DMS53 treated with DMSO at 0.1 percent for 48 hours (cell line): ENCODE measurements around the gene TRIP6.

Experiments
- DNase-seq: peaks from one replicate; lab custom pipeline; 2025; ENCODE audit not compliant: unreplicated experiment; lab: John Stamatoyannopoulos, UW

TRIP6 gene

DNA sequence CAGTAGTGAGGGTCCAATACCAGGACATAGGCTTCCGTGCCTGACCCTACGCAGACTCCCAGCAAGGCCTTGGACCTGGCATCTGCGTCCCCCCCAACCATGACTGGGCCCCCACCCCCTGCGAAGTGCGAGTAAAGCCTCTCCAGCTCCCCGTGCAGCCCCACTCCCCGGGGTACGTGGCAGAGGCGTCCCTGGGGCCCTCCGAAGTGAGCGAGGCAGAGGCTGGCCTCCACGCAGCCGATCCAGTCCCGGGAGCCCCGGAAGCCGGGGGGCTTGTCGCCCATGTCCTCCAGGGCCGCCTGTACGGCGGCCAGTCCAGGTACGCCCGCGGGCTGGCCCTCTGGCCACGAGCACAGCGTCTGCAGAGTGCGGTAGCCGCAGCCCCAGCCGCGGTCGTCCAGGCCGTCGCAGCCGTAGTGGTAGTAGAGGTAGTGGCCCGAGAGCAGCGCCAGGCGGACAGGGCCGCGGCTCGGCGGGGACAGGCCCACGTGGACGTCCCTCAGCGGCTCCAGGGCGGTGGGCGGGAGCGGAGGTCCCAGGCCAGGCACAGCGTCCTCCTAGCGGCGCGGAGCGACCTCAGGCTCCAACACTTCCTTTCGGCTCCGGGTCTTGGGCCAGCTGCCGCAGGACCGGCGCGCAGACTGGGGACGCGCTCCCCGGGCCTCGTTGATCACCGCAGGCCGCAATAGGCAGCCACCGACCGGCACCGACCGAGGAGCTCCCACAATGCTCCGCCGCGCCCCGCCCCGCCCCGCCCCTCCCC is 22.0 kb downstream of the TRIP6 start, which contains the start of gene UFSP1:
Gene UFSP1, minus strand, starts transcription at position 728 of the 763 bp plus-strand sequence. Its CDS starts 444 bp downstream, at position 284.
- DNase-seq, result peak; percentile 65

DNA sequence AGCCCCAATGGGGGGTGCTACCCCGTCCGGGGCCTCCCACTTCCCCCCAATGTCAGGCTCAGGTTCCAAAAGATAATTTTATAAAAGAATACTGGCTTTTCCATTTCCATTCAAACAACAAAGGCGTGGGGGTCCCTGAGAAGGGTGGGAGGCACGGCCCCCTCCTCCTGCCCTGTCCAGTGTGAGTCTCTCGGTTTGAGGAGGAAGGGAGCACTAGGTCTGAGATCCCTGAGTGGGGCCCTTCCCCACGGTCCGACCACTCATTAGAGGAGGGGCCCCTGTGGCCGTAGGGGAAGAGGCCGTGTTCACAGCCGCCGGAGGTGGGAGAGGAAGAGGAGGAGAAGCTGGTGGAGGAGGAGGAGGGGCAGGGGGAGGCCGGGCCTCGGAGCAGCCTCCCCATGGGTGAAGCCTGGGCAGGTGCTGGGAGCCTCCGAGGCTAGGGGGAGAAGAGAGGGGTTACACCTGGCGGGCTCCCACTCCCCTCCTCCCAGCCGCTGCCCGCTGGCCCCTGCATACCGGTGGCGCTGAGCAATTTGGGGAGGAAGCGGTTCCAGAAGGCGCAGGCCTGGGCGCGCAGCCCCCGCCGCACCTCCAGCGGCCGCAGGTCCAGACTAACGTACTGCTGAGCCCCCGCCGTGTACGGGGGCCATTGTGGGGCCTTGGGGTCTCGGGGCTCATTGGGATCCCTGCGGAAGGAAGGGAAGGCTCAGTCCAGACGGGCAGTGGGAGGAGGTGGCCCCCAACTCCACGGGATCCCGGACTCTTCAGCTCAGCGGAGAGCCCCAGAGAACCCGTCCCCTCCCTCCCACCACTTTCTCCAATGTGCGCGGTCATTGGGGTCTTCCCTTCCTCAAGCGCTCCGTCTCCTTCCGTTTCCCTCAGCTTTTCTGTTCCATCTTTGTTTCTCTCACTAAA is 23.7 kb downstream of the TRIP6 start:
- no peak for DNase-seq

DNA sequence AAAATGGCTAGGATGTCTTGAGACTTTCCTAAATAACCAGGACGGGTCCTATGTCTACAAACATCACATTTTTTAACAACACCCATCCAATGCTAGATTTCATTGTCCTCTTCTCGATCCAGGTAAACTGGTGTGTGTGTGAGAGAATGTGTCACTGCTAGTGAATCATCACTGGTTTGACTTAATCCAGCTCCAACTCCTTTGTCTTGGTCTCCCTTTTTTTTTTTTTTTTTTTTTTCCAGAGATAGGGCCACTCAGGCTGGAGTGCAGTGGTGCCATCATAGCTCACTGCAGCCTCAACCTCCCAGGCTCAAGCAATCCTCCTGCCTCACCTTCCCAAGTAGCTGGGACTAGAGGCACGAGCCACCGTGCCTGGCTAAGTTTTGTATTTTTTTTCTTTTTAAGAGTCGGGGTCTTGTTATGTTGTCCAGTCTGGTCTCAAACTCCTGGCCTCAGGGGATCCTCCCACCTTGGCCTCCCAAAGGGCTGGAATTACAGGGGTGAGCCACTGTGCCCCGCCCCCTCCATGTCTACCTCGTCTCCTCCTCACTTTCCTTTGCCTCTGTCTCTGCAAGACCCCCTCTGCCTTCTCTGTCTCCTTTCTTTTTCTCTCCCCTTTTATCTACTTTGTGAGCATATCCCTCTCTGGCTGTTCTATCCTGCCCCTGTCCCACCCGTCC is 24.5 kb downstream of the TRIP6 start:
- DNase-seq, result no peak

DNA sequence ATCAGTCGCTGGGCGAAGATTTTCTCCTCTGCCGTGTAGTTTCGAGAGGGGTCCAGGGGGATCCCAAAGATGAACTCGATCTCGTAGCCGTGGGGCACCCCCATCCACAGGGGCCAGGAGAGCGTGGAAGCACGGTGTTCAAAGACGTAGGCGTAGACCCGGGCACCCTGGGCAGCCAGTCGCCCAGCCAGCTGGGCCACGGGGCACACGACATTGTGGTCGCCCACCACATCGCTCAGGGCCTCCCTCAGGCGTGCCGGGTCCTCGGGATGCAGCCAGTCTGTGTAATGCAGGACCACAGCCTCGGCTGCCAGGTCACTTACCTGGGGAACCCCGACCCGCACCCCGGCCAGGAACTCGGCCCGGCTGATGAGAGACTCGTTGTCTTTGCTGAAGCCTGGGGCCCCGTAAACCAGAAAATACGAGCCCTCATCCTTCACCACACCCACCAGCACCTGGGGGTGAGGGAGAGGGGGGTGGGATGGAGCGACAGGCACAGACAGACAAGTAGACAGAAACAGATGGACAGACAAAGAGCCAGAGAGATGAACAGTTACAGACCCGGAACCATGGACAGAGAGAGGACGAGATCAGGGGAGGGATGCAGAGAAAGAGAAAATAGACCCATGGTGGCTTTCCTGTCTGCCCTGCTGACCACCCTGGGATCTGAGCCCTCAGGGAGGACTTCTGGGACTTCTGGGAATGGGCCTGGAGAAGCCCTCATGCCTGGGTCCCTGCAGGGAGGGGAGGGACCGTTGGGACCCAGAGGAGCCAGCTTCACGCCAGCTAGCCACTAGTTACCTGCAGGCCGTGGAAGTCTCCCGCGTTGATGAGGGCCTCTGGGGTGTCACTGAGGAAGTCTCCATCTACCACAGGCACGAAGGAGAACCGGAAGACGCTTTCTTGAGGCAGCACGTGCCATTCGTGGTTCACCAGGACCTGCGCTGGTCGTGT is 25.5 kb downstream of the TRIP6 start:
- DNase-seq, result no peak

DNA sequence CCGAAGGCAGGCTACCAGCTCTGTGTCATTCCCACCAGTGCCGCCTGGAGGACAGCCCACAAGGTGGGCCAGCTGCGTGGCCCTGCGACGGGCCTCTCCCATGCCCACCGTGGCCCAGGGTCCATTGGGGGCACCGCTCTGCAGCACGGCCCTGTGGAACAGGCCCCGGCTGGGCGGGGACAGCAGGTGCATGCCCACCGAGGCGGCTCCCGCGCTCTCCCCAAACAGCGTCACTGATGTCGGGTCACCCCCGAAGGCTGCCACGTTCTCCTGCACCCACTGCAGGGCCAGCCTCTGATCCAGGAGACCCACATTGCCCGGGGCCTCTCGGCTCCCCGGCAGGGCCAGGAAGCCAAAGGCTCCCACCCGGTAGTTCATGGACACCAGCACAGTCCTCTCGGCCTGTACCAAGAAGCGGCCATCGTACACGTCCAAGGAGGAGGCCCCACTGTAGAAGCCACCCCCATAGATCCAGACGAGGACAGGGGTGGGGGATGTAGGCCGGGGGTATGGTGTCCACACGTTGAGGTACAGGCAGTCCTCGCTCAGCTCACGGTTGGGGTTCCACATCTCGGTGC is 26.2 kb downstream of the TRIP6 start:
- DNase-seq, result no peak

DNA sequence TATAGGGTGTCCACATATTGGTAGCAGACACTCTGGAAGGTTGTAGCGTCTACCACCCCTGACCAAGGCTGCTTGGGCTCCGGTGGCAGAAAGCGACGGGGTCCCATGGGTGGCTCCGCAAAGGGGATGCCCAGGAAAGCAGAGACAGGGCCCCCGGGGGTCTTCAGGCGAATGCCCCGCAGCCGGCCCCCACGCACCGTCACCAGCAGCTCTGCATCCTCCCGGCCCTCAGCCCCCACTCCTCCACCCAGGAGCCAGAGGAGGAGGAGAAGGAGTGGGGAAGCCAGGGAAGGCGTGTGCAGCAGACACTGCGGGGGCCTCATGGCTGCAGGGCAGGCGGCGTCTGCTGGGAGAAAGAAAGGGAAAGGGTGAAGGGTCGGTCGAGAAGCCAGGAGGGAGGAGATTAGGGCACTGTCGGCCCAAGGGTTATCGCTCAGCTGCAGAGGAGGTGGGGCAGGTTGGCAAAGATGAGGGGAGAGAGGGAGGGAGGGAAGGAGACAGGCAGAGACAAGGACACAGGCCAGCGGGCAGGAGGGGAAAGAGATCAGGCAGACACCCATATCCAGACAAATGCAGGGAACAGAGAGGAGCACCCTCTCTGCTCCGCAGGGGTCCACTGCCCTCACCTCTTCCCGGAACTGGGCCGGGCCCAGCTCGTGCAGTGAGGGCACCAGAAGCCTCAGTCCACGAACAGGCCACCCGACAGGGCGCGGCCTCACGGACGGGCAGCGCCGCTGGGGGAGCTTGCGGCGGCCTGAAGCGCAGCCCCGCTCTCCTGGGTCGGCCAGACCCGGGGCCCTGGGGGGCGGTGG is 26.9 kb downstream of the TRIP6 start:
- DNase-seq, result no peak

DNA sequence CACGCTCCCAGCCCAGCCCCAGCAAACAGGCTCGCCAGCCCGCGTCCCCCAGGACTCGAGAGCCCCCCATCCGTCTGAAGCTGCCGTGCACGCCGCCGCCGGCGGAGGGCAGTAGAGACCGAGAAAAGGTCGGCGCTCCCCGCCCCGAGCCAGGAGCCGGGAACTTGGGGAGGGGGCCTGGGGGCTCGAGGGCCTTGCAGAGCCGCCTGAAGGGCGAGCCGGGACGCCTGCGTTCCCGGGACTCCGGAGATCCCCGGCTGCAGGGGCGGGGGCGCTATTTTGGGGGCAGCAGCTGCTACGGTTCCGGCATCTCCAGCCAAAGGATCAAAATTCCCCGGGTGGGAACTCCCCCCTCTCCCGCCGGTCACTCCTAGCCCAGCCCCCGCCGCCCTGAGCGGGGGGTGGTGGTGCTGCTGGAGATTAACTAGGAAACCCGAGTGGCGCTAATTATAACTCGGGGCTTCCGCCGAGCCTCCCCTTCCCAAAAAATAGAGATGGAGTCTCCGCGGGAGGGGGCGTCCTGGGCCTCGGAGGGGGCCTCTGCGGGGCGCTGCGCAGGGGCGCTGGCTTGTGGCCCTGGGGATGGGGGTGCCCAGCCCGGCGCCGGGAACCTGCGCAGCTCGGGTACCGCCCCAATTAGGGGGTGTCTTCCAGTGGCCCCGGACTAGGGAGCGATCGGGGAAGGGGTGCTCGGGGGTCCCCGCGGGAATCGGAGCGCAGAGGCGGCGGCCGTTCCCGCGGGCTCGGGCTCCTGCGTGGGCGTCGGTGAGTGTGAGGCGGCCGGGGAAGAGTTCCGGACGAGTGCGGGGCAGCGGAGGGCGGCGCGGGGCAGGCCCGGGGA is 27.9 kb downstream of the TRIP6 start:
- no peak for DNase-seq

DNA sequence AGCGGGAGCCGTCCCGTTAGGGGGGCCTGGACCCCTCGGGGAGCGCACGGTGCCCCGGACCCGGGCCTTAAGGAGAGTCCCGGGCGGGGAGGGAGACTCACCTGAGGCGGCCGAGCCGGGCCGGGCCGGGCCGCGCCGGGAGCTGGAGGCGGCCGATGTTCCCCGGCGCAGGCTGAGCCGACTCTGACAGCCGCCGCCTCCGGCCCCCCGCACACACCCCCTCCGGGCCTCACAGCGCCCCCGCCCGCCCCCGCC is 28.4 kb downstream of the TRIP6 start, which contains the start of gene ACHE:
Gene ACHE, minus strand, starts transcription at position 188 of the 255 bp plus-strand sequence. CDS start 1,656 bp downstream, outside the sequence.
- DNase-seq, result no peak

DNA sequence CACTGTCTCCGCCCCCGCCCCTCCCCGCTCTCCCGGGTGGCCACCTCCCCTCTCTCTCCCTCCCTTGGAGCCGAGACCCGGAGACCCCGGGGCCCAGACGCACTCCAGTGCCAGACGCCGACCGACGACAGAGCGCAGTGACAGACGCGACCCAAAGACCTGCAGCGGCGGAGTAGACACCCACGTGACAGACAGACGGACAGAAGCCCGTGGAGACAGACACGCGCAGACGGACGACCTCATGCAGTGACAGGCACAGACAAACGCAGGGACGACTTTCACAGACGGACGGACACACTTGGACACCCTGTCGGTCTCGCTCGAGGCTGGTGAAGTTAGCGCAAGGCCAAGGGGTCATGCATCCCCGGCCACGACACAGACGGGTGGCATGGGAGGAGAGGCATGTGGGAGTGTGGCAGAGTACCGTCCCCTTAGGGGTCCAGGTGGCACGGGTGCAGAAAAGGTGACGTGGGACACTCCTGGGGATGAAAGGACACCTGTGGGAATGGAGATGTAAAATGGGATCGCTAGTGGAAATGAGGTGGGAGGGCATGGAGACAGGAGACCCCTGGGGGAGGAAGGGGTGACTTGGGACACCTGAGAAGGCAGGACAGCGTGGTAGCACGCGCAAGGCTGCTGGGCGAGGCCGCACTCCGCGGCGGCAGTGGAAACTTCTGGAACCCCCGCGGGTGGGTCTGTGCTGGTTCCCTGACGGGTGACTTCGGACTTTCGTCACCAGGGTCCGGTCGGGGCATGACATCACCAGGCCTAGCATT is 29.0 kb downstream of the TRIP6 start:
- no peak for DNase-seq

DNA sequence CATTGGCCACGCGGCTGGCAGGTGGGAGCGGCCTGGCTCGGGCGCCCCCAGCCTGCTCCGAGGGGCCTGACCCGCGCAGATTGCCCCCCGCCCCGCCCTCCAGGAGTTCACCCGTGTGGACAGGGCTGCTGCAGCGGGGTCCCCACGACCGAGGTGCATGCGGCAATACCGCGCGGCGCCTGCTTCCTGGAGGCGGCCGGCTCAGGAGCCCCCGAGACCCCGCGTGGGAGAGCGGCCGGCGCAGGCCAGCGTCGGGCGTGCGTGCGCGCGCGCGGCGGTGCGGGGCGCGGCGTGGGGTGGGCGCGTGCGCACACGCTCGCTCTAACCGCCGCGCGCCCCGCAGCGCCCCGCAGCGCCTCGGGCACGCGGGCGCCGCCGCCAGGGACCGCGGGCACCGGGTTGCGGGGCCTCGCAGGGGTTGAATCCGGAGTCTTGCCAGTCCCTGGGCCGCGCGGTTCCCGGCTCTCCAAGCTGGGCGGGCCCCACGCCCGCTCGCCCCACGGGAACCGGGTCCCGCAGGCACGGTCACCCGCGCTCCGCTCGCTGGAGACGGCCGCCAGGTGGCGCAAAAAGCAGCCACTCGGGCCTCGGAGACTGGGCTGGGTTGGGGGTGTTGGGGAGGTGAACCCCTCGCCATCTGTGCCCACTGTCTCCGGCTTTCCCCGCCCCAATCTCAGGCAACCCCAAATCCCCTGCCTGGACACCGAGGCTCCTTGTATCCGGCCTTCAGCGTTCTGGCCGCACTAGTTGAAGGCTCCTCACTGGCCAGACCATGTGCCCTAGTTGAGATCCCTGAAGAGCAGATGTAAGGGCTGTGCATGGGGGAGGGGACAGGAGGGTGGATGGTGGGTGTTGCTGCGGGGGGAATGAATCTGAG is 29.8 kb downstream of the TRIP6 start:
- DNase-seq, result no peak

DNA sequence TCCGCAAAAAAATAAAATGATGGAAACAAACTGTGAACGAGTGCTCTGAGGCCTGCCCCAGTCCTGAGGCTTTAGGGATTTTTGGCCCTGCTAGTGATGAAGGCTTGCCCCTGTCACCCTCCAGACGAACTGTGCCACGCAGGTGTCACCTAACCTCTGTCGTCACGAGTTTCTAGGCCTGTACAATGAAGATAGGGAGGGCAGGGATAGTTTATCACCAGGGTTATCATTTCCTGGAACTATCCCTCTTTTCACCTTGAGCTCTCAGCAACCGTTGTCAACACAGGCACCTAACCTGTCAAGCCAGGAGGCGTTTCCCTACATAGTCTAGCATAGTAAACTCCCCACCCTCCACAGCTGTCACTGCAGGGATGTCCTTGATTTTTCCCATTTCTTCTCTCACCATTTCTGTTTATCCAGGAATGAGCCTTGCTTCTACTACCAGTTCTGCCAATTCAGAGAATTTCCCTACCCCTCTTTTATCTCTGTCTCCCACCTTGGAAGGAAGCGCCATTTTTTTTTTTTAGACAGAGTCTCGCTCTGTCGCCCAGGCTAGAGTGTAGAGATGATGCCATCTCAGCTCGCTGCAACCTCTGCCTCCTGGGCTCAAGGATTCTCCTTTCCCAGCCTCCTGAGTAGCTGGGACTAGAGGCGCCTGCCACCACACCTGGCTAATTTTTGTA is 30.7 kb downstream of the TRIP6 start:
- DNase-seq, result no peak

DNA sequence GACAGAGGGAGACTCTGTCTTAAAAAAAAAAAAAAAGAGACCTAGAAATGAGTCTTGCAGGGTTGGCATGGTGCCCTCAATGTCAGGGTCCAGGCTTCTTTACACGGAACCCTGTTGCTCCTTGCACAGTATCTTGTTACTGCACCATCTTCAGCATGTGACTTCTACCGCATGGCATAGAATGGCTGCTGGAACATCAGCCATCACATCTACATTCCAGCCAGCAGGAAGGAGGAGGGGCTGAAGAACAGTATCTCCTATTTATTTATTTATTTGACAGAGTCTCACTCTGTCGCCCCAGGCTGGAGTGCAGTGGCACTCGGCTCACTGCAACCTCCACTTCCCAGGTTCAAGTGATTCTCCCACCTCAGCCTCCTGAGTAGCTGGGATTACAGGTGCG is 32.2 kb downstream of the TRIP6 start:
- no peak for DNase-seq

DNA sequence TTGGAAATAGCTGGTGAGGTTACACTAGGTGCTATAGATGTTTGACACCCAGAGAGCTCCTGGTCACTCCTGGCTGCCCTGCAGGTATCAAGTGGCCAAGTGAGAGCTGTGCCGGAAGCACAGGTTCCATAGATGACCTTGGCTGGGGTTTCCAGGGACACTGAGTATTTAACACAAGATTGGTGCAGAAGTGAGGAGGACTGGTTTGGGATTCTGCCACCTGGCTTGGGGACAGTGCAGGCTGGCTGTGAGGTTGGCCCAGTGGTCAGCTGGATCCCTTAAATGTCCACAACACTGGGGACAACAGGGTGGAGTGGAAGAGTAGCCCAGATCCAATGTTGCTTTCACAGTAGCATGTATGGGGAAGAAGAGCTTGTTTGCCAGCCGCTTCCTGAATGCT is 33.8 kb downstream of the TRIP6 start:
- no peak for DNase-seq

DNA sequence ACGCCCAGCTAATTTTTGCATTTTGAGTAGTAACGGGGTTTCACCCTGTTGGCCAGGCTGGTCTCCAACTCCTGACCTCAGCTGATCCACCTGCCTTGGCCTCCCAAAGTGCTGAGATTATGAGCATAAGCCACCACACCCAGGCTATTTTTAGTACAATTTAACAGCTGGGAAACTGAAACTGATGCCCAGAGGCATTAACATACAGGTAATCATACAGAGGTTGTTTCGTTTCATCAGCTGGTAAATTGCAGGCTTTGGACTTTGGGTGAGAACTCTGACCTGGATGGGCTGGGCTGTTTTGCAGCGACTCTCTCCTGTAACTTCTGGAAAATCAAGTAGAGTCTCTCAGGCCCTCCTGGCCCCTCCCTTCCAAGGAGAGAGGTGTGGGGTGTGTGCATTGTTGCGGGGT is 34.7 kb downstream of the TRIP6 start:
- no peak for DNase-seq

DNA sequence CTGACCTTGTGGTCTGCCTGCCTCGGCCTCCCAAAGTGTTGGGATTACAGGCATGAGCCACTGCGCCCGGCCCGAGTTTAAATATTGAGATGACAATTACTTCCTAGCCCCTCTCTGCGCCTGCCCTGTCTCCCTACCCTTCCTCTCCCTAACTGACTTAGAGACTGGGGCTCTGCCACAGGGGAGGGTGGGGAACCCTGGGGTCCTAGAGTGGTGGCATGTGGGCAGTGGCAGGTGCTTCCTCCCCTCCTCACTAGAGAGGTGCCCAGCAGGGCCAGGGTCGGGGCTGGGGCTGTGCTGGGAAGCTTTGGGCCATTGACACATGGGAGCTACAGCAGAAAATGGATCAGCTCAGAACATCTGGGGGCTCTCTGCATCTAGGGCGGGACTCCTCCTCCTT is 35.5 kb downstream of the TRIP6 start:
- no peak for DNase-seq

DNA sequence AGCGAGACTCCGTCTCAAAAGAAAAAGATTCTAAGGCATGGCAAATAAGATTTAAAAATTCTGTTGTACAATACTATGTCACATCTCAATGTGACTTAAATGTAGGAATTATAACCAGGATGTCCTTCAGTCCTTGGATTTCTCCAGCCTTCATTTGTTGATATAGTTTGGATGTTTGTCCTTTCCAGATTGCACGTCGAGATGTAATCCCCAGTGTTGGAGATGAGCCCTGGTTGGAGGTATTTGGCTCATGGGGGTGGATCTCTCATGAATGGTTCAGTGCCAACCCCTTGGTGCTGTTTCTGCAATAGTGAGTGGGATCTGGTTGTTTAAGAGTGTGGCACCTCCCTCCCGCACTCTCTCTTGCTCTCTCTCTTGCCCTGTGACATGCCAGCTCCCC is 41.3 kb downstream of the TRIP6 start:
- DNase-seq, result no peak
